ENCODE data around the gene GNGT2.

GNGT2 gene

DNA sequence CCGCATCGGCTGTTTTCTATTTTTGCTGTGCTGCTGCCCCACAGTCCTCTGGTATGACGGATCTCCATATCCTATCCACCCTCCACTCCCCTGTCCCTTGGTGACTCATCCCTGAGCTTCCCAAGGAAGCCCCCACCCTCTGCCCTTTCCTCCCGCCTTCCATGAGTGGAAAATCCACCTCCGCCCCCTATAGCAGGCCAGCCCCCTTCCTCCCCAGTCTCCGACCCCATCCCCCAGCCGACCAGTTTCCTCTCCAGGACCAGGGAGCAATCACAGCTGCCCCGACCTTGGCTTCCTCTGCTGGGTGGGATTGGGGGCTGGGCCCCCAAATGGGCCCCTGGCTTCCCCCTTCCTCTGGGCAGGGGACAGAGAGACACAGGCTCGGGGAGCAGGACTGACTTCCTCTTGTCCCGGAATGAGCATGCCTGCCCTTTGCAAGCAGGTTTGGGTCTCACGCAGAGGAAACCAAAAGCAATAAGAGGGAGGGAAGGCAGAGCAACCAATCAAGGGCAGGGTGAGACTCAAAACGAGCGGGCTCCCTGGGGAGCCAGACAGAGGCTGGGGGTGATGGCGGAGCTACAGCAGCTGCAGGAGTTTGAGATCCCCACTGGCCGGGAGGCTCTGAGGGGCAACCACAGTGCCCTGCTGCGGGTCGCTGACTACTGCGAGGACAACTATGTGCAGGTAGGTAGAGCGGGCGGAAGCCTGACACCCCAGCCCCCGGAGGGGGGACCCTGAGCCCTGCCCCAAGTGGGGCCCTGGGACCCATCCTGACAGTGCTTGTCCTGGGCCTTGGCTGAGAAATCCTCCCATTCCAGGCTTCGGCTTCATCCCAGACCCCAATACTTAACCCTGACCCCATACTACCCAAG lies at the start of gene GNGT2, which contains the start of gene ABI3:
TSS of gene GNGT2 (minus strand) at position 417 of the 872 bp plus-strand sequence. CDS start 3,152 bp downstream, outside the sequence.
TSS of gene ABI3 (plus strand) at position 550 of the 872 bp plus-strand sequence. CDS start at position 568, 18 bp downstream.
- DNase-seq = peak; percentile 79

DNA sequence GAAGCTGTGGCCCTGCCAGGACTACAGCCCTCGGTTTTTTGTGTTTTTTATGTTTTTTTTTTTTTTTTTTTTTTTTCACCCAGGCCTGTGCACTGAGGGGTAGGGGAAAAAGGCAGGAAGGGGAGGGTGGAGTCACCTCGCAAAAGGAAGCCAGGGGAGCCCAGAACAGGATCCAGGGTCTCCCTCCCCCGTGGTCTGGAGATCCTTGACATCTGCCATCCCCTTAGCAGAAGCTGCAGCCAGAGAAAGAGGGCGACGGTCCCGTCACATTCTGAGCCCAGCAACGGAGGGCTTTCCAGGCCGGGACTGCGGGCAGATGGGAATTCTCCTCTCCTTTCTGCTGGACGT lies 49.3 kb upstream of the GNGT2 start:
- no peak for DNase-seq

DNA sequence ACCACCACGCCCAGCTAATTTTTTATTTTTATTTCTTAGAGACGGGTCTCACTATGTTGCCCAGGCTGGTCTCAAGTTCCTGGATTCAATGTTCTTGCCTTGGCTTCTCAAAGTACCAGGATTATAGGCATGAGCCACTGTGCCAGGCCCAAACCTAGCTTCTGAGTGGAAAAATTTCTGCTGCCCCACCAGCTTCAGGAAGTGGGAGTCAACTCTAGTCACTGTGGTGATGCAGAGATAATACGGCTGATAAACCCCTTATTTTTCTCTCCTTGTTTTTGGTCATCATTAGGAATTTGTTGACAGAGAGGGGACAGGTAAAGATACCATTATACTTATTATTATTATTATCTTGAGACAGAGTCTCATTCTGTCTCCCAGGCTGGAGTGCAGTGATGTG lies 48.0 kb upstream of the GNGT2 start:
- DNase-seq = no peak

DNA sequence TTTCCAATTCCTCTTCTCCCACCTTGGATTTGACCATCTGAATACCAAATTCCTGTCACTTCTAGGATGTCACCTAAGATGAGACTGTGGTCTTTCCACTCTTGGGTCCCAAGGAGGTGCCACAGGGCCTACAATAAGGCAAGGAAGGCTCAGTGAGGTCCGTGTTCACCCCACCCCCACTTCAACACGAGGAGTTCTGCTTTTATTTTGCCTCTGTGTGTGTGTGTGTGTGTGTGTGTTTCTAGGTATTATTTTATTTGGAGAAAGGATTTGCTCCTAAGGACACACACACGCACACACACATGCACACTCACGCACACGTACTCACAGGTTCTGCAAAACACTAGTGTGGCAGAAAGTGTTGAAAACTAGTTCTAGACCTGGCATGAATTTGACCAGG lies 44.8 kb upstream of the GNGT2 start:
- no peak for DNase-seq

DNA sequence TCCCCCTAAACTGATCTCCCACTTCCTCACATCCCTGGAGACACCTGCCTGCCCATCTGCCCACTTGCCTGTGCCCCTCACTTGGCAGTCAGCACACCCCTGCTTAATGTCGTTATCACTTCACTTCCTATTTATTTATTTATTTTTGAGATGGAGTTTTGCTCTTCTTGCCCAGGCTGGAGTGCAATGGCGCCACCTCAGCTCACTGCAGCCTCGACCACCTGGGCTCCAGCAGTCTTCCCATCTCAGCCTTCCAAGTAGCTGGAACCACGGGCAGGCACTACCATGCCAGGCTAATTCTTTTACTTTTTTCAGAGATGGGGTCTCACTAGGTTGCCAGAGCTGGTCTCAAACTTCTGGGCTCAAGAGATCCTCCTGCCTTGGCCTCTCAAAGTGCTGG lies 43.7 kb upstream of the GNGT2 start:
- DNase-seq = no peak

- DNase-seq = no peak
Measured at GRCh38 chr17:49252148-49252695, 41.8 kb upstream of the GNGT2 start.

DNA sequence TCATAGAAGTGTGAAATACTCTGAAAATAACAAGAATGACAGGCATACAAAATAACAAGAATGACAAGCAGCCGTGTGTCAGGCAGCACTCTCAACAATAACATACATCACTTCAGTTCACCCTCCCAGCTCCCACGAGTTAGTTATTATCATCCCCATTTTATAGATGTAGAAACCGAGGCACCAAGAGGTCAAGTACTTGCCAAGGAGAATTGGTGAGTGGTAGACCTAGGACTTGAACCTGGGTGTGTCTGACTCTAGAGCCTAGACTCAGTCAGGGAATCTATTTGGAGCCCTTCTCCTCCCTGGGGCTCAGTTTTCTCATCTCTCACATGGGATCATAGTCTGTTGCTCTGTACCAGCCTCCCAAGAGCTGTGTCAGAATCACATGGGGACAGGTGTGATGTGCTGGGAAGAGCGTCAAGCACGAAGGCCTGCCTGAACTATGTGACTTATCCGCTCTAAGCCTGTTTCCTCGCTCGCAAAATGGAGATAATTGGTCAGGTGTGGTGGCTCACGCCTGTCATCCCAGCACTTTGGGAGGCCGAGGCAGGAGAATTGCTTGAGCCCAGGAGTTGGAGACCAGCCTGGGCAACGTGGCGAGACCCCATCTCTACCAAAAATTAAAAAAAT lies 39.6 kb upstream of the GNGT2 start:
- DNase-seq = no peak

DNA sequence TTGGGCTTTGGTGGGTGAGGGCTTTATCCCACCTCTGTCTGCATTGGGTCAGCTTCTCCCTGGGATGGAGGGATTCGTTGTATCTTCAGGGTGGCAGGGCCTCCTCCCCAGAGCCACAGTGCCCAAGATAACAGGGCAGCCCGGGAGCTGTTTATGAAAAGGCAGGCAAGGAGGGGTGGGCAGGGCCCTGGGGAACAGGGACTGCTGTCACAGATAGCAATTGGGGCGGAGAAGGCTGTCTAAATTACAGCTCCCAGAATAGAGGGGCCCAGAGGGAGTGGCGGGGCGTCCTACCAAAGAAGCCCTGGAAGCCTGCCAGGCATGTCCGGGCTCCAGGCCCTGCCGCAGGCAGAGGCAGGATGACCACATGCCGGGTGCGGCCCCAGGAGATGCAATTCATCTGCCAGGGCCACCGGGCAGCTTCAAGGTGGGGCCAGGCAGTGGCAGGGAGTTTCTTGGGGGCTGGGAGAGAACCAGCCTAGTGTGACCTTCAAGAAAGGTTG lies 39.0 kb upstream of the GNGT2 start:
- DNase-seq = no peak

DNA sequence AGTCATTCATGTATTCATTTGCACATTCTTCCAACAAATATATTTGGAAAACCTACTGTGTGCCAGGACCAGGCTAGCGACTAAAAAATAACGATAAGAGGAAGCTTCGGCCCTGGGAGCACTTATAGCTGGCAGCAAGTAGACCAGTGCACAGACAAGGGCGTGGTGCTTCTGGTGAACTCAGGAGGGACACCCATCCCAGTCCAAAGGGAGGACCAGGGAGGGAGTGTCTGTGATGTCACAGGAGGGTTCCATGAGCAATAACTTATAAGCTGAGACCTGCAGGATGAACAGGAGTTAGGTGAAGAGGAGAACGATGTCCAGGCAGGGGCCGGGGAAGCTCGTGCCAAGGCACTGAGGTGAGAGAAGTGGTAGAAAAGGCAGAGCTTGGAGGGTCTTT lies 37.6 kb upstream of the GNGT2 start:
- DNase-seq = no peak

DNA sequence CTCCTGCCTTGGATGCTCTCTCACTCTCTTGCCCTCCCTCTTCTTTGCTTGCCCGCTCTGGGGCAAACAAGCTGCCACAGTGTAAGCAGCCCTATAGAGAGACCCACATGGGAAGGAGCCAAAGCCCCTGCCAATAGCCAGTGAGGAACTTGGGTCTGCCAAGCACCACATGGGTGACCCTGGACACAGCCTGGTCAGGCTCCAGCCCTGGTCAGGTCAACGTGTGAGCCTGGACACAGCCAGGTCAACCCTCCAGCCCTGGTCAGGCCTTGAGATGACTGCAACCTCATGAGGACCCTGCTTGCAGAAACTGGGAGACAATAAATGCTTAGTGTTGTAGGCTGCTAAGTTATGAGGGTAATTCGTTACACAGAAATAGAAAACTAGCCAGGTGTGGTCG lies 34.5 kb upstream of the GNGT2 start:
- no peak for DNase-seq

- no peak for DNase-seq
Measured at GRCh38 chr17:49242813-49243212, 32.4 kb upstream of the GNGT2 start.

GRCh38 chr17:49241692-49242397 lies 31.5 kb upstream of the GNGT2 start:
- no peak for DNase-seq

- no peak for DNase-seq
Measured at GRCh38 chr17:49241040-49241439, 30.7 kb upstream of the GNGT2 start.

DNA sequence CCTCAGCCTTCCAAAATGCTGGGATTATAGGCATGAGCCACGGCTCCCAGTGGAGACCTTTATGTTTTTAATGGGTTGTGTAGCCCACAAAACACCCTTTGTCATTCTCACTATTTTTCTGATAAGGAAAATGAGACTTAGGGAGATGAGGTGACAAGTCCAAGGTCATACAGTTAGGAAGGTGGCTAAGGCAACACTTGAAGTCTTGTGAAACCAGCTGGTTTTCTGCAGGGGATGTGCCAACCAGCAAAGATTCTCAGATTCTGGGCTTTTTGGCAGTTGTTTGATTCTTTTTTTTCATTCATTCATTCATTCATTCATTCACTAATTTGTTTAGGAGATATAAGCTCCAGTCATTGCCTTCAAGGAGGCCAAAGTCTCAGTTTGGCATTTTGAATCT lies 30.2 kb upstream of the GNGT2 start:
- no peak for DNase-seq

DNA sequence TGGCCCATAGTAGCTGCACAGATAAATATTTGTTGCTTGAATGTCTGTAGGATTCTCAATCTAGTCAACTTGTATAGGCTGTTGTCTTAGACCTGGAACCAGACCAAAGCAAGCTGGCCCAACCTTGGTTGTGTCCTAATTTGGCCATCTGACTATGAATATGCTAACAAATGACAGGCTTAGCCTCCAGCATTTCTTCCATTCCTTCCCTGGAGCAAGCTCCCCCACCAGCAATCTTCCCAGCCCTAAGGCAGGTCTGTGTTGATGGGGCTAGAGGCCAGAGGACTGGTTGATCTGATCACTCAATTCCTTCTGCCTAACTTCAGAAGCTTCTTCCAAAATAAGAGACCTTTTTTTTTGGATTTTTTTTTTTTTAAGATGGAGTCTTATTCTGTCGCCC lies 29.6 kb upstream of the GNGT2 start:
- no peak for DNase-seq

DNA sequence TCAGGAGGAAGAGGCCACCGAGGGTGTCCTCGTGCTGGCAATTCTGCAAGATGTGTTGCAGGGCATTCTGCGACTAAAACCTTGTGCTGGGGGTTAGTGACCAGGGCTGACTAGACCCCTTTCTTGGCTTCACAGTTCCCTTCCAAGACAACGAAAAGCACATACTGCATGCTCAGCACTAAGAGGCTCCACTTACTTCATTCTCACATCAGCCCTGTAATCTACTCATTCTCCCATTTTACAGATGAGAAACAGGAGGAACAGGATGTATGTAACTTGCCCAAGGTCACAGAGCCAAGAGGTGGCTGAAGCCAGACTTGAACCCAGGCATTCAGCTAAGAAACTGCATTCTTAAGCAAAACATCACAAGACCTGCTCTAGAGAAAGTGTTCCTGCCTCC lies 25.5 kb upstream of the GNGT2 start:
- DNase-seq = no peak

GRCh38 chr17:49234509-49235080 lies 24.2 kb upstream of the GNGT2 start:
- no peak for DNase-seq

GRCh38 chr17:49231563-49231894 lies 21.2 kb upstream of the GNGT2 start:
- no peak for DNase-seq

- DNase-seq = peak; percentile 92
Measured at GRCh38 chr17:49230636-49231562, 20.5 kb upstream of the GNGT2 start, which contains the start of gene PHOSPHO1. Gene PHOSPHO1, minus strand, starts transcription at chr17:49230787. Its CDS starts 4,096 bp downstream, at chr17:49226691.

GRCh38 chr17:49229805-49230600 lies 19.6 kb upstream of the GNGT2 start:
- no peak for DNase-seq

Measured in stimulated activated CD4-positive, alpha-beta T cell treated with anti-CD3 and anti-CD28 coated beads, Interleukin-15, amount 100 ng/mL, for 24 hours (primary cell).